H1 (cell line): ENCODE data around the gene FAM181A. TPM values are rescaled to one million over a fixed set of nuclear protein-coding genes. Genes with fewer than 3 reads are reported as not detected.

ENCODE experiments used
- CHD1 ChIP-seq: IDR thresholded peaks from 2 replicates; pipeline ENCODE4 v1.6.1; 2012; ENCODE audit warnings: low read depth, low read length, improper control_type of control experiment
- KDM4A ChIP-seq: IDR thresholded peaks from one replicate; pipeline ENCODE4 v1.7.1; 2012; ENCODE audit warnings: low read depth, mild to moderate bottlenecking, moderate library complexity, low read length, inconsistent platforms; ENCODE audit not compliant: severe bottlenecking
- NRF1 ChIP-seq: IDR thresholded peaks from 2 replicates; pipeline ENCODE4 v1.6.1; 2011; ENCODE audit warnings: mild to moderate bottlenecking, low read depth, low read length, improper control_type of control experiment
- polyA plus RNA-seq, 7 experiments: library from polyadenylated mRNA; depleted of rRNA in 3 of 7; stranded (reverse) in 5 of 7; unstranded in 2 of 7; fragments of >200 nt in 5 of 7; fragments of 200-250 nt in 2 of 7; gene quantifications; 1 replicate in 5 of 7; 2 replicates in 1 of 7; 4 replicates in 1 of 7; pipeline versions ENCODE4 v1.2.1 to v1.2.3, GENCODE V29; 2011 to 2013; ENCODE audit warnings: missing spikeins in 2 of 7, mixed read lengths in 2 of 7
- total RNA-seq: library from RNA; stranded (reverse); fragmentation: NEBNext Ultra II Directional; extraction: Animal tissue kit (Norgen Biotek cat#: 25700); gene quantifications from 2 replicates; pipeline ENCODE4 v1.2.1, GENCODE V29; 2021
- TF ChIP-seq, protein P1 (sequence below), 3 experiments: IDR thresholded peaks; 1 replicate in 2 of 3; 2 replicates in 1 of 3; pipeline versions ENCODE4 v1.5.1 to v1.6.1; 2011; ENCODE audit warnings: low read length in 3 of 3, mild to moderate bottlenecking in 3 of 3, inconsistent platforms in 2 of 3, low read depth in 1 of 3, moderate library complexity in 1 of 3; ENCODE audit not compliant: insufficient read depth in 1 of 3; ENCODE audit errors: control extremely low read depth in 1 of 3

FAM181A gene
- total and polyA plus RNA-seq, 2 of the 8 experiments (the other 6 are each of a cell fraction or from before 2014, with no cell fraction given): not detected

DNA sequence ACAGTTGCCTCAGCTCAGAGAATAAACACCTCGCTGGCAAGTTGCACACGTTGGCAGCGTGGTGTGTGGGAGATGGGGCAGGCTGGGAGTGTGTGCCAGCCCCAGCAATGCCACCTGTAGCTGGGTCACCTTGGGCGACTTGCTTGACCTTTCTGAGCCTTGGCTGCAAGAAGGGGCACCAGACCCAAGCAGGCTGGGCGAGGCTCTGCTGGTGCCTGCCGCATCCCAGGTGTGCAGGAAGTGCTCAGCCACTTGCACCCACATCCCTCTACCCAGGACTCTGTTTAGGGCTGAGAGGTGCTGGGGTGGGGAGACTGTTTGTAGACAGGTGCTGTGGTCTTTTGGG is 629 bp downstream of the FAM181A start (continued):
- TF ChIP-seq NRF1 (no peak), KDM4A (no peak), CHD1 (no peak)
- TF ChIP-seq, protein P1, sequence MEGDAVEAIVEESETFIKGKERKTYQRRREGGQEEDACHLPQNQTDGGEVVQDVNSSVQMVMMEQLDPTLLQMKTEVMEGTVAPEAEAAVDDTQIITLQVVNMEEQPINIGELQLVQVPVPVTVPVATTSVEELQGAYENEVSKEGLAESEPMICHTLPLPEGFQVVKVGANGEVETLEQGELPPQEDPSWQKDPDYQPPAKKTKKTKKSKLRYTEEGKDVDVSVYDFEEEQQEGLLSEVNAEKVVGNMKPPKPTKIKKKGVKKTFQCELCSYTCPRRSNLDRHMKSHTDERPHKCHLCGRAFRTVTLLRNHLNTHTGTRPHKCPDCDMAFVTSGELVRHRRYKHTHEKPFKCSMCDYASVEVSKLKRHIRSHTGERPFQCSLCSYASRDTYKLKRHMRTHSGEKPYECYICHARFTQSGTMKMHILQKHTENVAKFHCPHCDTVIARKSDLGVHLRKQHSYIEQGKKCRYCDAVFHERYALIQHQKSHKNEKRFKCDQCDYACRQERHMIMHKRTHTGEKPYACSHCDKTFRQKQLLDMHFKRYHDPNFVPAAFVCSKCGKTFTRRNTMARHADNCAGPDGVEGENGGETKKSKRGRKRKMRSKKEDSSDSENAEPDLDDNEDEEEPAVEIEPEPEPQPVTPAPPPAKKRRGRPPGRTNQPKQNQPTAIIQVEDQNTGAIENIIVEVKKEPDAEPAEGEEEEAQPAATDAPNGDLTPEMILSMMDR (IDR thresholded peaks at IDR 0.05; ENCODE audit: control extremely low read depth in 1 of 3, insufficient read depth in 1 of 3, low read depth in 1 of 3, low read length in 3 of 3): no peak
